OCI-LY3 (cell line): ENCODE data around the gene CUX1.

ENCODE experiments used
- CTCF ChIP-seq: fragments of 200-600, 300-600 bp; sonication (generic); IDR thresholded peaks from 2 replicates; pipeline ENCODE4 v1.5.1; 2014; ENCODE audit warnings: antibody characterized with exemption, low read length, low read depth
- EZH2phosphoT487 ChIP-seq: fragments of 200-600 bp; shearing (Covaris generic); IDR thresholded peaks from 2 replicates; pipeline ENCODE4 v1.6.1; 2018; ENCODE audit warnings: antibody characterized with exemption, mixed run types, low read depth

GRCh38 chr7:102019461-102019860 is 202.0 kb downstream of the CUX1 start:
- TF ChIP-seq CTCF (no peak), EZH2phosphoT487 (no peak)
